Measurements from ENCODE around the gene B4GALT2.

The B4GALT2 gene

GRCh38 chr1:44012404-44012803 lies 33.4 kb downstream of the B4GALT2 start:
- no peak overlapping the region for H3K27ac ChIP-seq (ENCODE audit: low read length)
- H3K27me3 ChIP-seq (ENCODE audit: control insufficient read depth in 1 of 2, insufficient read depth in 2 of 2, low read length in 2 of 2) = no peaks in the 10 kb centered on the region
- peaks cover 2% of the 10 kb centered on the region for H3K4me1 ChIP-seq (ENCODE audit: control insufficient read depth, insufficient read depth, low read length)
- H3K9ac ChIP-seq (ENCODE audit: low read length in 2 of 2) = no peak overlapping the region
- H3K9me3 ChIP-seq (ENCODE audit: control insufficient read depth in 2 of 2, low read length in 2 of 2) = no peaks in the 10 kb centered on the region
- H3K36me3 ChIP-seq (ENCODE audit: control insufficient read depth in 2 of 2, insufficient read depth in 2 of 2, low read length in 2 of 2) = no peaks in the 10 kb centered on the region
- H3K4me3 ChIP-seq (ENCODE audit: low read length in 2 of 2) = no peak overlapping the region

GRCh38 chr1:44012941-44013609 lies 34.1 kb downstream of the B4GALT2 start:
- Histone ChIP-seq H3K9me3 (ENCODE audit: control insufficient read depth in 2 of 2, low read length in 2 of 2) (no peaks in the 10 kb centered on the region), H3K27ac (ENCODE audit: low read length) (no peak overlapping the region), H3K4me1 (ENCODE audit: control insufficient read depth, insufficient read depth, low read length) (peaks cover 2% of the 10 kb centered on the region), H3K36me3 (ENCODE audit: control insufficient read depth in 2 of 2, insufficient read depth in 2 of 2, low read length in 2 of 2) (no peaks in the 10 kb centered on the region), H3K4me3 (ENCODE audit: low read length in 2 of 2) (no peak overlapping the region), H3K27me3 (ENCODE audit: control insufficient read depth in 1 of 2, insufficient read depth in 2 of 2, low read length in 2 of 2) (no peaks in the 10 kb centered on the region), H3K9ac (ENCODE audit: low read length in 2 of 2) (no peak overlapping the region)

- no peak overlapping the region for H3K4me3 ChIP-seq (ENCODE audit: low read length in 2 of 2)
- no peaks in the 10 kb centered on the region for H3K9me3 ChIP-seq (ENCODE audit: control insufficient read depth in 2 of 2, low read length in 2 of 2)
- H3K4me1 ChIP-seq (ENCODE audit: control insufficient read depth, insufficient read depth, low read length) = peaks cover 2% of the 10 kb centered on the region
- H3K36me3 ChIP-seq (ENCODE audit: control insufficient read depth in 2 of 2, insufficient read depth in 2 of 2, low read length in 2 of 2) = no peaks in the 10 kb centered on the region
- no peak overlapping the region for H3K27ac ChIP-seq (ENCODE audit: low read length)
- H3K9ac ChIP-seq (ENCODE audit: low read length in 2 of 2) = no peak overlapping the region
- H3K27me3 ChIP-seq (ENCODE audit: control insufficient read depth in 1 of 2, insufficient read depth in 2 of 2, low read length in 2 of 2) = no peaks in the 10 kb centered on the region
Observed at GRCh38 chr1:44013949-44014348, 34.9 kb downstream of the B4GALT2 start.

GRCh38 chr1:44014365-44015104 lies 35.5 kb downstream of the B4GALT2 start:
- no peak overlapping the region for H3K9ac ChIP-seq (ENCODE audit: low read length in 2 of 2)
- H3K27me3 ChIP-seq (ENCODE audit: control insufficient read depth in 1 of 2, insufficient read depth in 2 of 2, low read length in 2 of 2) = no peaks in the 10 kb centered on the region
- no peak overlapping the region for H3K27ac ChIP-seq (ENCODE audit: low read length)
- no peaks in the 10 kb centered on the region for H3K36me3 ChIP-seq (ENCODE audit: control insufficient read depth in 2 of 2, insufficient read depth in 2 of 2, low read length in 2 of 2)
- H3K4me1 ChIP-seq (ENCODE audit: control insufficient read depth, insufficient read depth, low read length) = peaks cover 2% of the 10 kb centered on the region
- no peaks in the 10 kb centered on the region for H3K9me3 ChIP-seq (ENCODE audit: control insufficient read depth in 2 of 2, low read length in 2 of 2)
- no peak overlapping the region for H3K4me3 ChIP-seq (ENCODE audit: low read length in 2 of 2)

- Histone ChIP-seq H3K4me1 (ENCODE audit: control insufficient read depth, insufficient read depth, low read length) (peaks cover 2% of the 10 kb centered on the region), H3K27me3 (ENCODE audit: control insufficient read depth in 1 of 2, insufficient read depth in 2 of 2, low read length in 2 of 2) (no peaks in the 10 kb centered on the region), H3K4me3 (ENCODE audit: low read length in 2 of 2) (no peak overlapping the region), H3K9ac (ENCODE audit: low read length in 2 of 2) (no peak overlapping the region), H3K36me3 (ENCODE audit: control insufficient read depth in 2 of 2, insufficient read depth in 2 of 2, low read length in 2 of 2) (no peaks in the 10 kb centered on the region), H3K9me3 (ENCODE audit: control insufficient read depth in 2 of 2, low read length in 2 of 2) (no peaks in the 10 kb centered on the region), H3K27ac (ENCODE audit: low read length) (no peak overlapping the region)
Observed at GRCh38 chr1:44015206-44015605, 36.2 kb downstream of the B4GALT2 start.

GRCh38 chr1:44016041-44016889 lies 37.3 kb downstream of the B4GALT2 start:
- no peaks in the 10 kb centered on the region for H3K27me3 ChIP-seq (ENCODE audit: control insufficient read depth in 1 of 2, insufficient read depth in 2 of 2, low read length in 2 of 2)
- H3K27ac ChIP-seq (ENCODE audit: low read length) = no peak overlapping the region
- H3K4me1 ChIP-seq (ENCODE audit: control insufficient read depth, insufficient read depth, low read length) = peaks cover 2% of the 10 kb centered on the region

GRCh38 chr1:44016890-44017400 lies 37.9 kb downstream of the B4GALT2 start:
- H3K9ac ChIP-seq (ENCODE audit: low read length in 2 of 2) = no peak overlapping the region
- H3K4me3 ChIP-seq (ENCODE audit: low read length in 2 of 2) = no peak overlapping the region
- H3K27me3 ChIP-seq (ENCODE audit: control insufficient read depth in 1 of 2, insufficient read depth in 2 of 2, low read length in 2 of 2) = no peaks in the 10 kb centered on the region
- H3K4me1 ChIP-seq (ENCODE audit: control insufficient read depth, insufficient read depth, low read length) = peaks cover 2% of the 10 kb centered on the region
- H3K36me3 ChIP-seq (ENCODE audit: control insufficient read depth in 2 of 2, insufficient read depth in 2 of 2, low read length in 2 of 2) = peaks cover 0 to 3% of the 10 kb centered on the region in 2 donors
- H3K27ac ChIP-seq (ENCODE audit: low read length) = no peak overlapping the region
- H3K9me3 ChIP-seq (ENCODE audit: control insufficient read depth in 2 of 2, low read length in 2 of 2) = no peaks in the 10 kb centered on the region

More at GRCh38 chr1:44016041-44016889, 37.3 kb downstream of the B4GALT2 start:
- no peak overlapping the region for H3K4me3 ChIP-seq (ENCODE audit: low read length in 2 of 2)
- H3K36me3 ChIP-seq (ENCODE audit: control insufficient read depth in 2 of 2, insufficient read depth in 2 of 2, low read length in 2 of 2) = peaks cover 0 to 2% of the 10 kb centered on the region in 2 donors
- H3K9me3 ChIP-seq (ENCODE audit: control insufficient read depth in 2 of 2, low read length in 2 of 2) = no peaks in the 10 kb centered on the region
- H3K9ac ChIP-seq (ENCODE audit: low read length in 2 of 2) = no peak overlapping the region

GRCh38 chr1:44019466-44019948 lies 40.5 kb downstream of the B4GALT2 start:
- no peak overlapping the region for H3K27ac ChIP-seq (ENCODE audit: low read length)
- H3K4me1 ChIP-seq (ENCODE audit: control insufficient read depth, insufficient read depth, low read length) = no peaks in the 10 kb centered on the region
- no peak overlapping the region for H3K9ac ChIP-seq (ENCODE audit: low read length in 2 of 2)

GRCh38 chr1:44020464-44020863 lies 41.5 kb downstream of the B4GALT2 start:
- H3K9me3 ChIP-seq (ENCODE audit: control insufficient read depth in 2 of 2, low read length in 2 of 2) = no peaks in the 10 kb centered on the region
- H3K36me3 ChIP-seq (ENCODE audit: control insufficient read depth in 2 of 2, insufficient read depth in 2 of 2, low read length in 2 of 2) = peaks cover 0 to 3% of the 10 kb centered on the region in 2 donors
- H3K27ac ChIP-seq (ENCODE audit: low read length) = no peak overlapping the region
- H3K27me3 ChIP-seq (ENCODE audit: control insufficient read depth in 1 of 2, insufficient read depth in 2 of 2, low read length in 2 of 2) = no peaks in the 10 kb centered on the region
- no peak overlapping the region for H3K4me3 ChIP-seq (ENCODE audit: low read length in 2 of 2)
- H3K9ac ChIP-seq (ENCODE audit: low read length in 2 of 2) = no peak overlapping the region
- H3K4me1 ChIP-seq (ENCODE audit: control insufficient read depth, insufficient read depth, low read length) = no peaks in the 10 kb centered on the region

More at GRCh38 chr1:44019466-44019948, 40.5 kb downstream of the B4GALT2 start:
- H3K4me3 ChIP-seq (ENCODE audit: low read length in 2 of 2) = no peak overlapping the region
- H3K27me3 ChIP-seq (ENCODE audit: control insufficient read depth in 1 of 2, insufficient read depth in 2 of 2, low read length in 2 of 2) = no peaks in the 10 kb centered on the region
- H3K9me3 ChIP-seq (ENCODE audit: control insufficient read depth in 2 of 2, low read length in 2 of 2) = no peaks in the 10 kb centered on the region
- peaks cover 0 to 3% of the 10 kb centered on the region in 2 donors for H3K36me3 ChIP-seq (ENCODE audit: control insufficient read depth in 2 of 2, insufficient read depth in 2 of 2, low read length in 2 of 2)

GRCh38 chr1:44021156-44021555 lies 42.1 kb downstream of the B4GALT2 start:
- H3K27ac ChIP-seq (ENCODE audit: low read length) = no peak overlapping the region
- H3K4me1 ChIP-seq (ENCODE audit: control insufficient read depth, insufficient read depth, low read length) = no peaks in the 10 kb centered on the region
- H3K4me3 ChIP-seq (ENCODE audit: low read length in 2 of 2) = no peak overlapping the region
- no peaks in the 10 kb centered on the region for H3K9me3 ChIP-seq (ENCODE audit: control insufficient read depth in 2 of 2, low read length in 2 of 2)
- no peak overlapping the region for H3K9ac ChIP-seq (ENCODE audit: low read length in 2 of 2)
- no peaks in the 10 kb centered on the region for H3K27me3 ChIP-seq (ENCODE audit: control insufficient read depth in 1 of 2, insufficient read depth in 2 of 2, low read length in 2 of 2)
- H3K36me3 ChIP-seq (ENCODE audit: control insufficient read depth in 2 of 2, insufficient read depth in 2 of 2, low read length in 2 of 2) = peaks cover 0 to 3% of the 10 kb centered on the region in 2 donors
